Panc1 (cell line): ENCODE data around the gene EML1.

ENCODE experiments used
- POLR2AphosphoS5 ChIP-seq: IDR thresholded peaks from 2 replicates; pipeline ENCODE4 v1.6.1; 2012; ENCODE audit warnings: mild to moderate bottlenecking, low read depth, low read length, moderate library complexity
- SIN3A ChIP-seq: IDR thresholded peaks from 2 replicates; pipeline ENCODE4 v1.6.1; 2012; ENCODE audit warnings: low read depth, mild to moderate bottlenecking, low read length, moderate library complexity, borderline replicate concordance; ENCODE audit not compliant: insufficient read depth
- TF ChIP-seq, protein P1 (sequence below): fragments of 450-650 bp; IDR thresholded peaks from 2 replicates; pipeline ENCODE4 v1.5.1; 2017; ENCODE audit warnings: mild to moderate bottlenecking
- TF ChIP-seq, protein P2 (sequence below), 2 experiments: IDR thresholded peaks; 2 replicates each; pipeline ENCODE4 v1.6.1; 2011 to 2012; ENCODE audit warnings: low read depth in 2 of 2, control low read depth in 1 of 2, low read length in 1 of 2, mild to moderate bottlenecking in 1 of 2, moderate library complexity in 1 of 2; ENCODE audit not compliant: insufficient read depth in 1 of 2

DNA sequence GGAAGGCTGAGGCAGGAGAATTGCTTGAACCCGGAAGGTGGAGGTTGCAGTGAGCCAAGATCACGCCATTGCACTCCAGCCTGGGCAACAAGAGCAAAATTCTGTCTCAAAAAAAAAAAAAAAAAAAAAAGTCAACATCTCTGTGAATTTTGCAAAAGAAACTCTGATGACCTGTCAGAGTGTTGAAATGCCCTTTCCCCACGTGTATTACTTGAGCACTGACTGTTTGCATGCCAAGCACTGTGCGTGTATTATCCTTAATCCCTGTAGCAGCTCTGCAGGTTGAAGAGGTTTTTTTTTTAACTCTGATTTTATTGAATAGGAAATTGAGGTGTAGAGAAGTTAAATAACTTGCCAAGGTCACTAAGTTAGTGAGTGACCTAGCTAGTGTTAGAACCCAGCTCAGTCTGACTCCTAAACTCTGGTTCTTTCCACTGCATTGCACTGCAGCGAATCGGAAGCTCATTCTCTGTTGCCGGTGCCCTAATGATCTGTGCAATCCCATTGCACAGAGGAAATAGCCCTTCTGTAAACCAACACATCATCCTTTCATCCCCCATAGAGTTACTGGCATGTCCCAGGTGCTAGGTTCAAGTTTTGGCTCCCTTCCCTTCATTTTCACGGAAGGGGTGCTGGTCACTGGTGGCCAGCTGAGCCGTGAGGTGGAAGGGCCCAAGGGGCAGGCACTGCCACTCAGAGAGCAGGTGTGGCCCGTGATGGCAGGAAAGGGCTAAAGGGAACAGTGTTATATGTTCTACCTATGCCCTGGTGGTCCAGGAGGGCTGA lies 122.3 kb downstream of the EML1 start:
- TF ChIP-seq, protein P1, sequence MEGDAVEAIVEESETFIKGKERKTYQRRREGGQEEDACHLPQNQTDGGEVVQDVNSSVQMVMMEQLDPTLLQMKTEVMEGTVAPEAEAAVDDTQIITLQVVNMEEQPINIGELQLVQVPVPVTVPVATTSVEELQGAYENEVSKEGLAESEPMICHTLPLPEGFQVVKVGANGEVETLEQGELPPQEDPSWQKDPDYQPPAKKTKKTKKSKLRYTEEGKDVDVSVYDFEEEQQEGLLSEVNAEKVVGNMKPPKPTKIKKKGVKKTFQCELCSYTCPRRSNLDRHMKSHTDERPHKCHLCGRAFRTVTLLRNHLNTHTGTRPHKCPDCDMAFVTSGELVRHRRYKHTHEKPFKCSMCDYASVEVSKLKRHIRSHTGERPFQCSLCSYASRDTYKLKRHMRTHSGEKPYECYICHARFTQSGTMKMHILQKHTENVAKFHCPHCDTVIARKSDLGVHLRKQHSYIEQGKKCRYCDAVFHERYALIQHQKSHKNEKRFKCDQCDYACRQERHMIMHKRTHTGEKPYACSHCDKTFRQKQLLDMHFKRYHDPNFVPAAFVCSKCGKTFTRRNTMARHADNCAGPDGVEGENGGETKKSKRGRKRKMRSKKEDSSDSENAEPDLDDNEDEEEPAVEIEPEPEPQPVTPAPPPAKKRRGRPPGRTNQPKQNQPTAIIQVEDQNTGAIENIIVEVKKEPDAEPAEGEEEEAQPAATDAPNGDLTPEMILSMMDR = no peak
- TF ChIP-seq POLR2AphosphoS5 (no peak), SIN3A (no peak)
- TF ChIP-seq, protein P2, sequence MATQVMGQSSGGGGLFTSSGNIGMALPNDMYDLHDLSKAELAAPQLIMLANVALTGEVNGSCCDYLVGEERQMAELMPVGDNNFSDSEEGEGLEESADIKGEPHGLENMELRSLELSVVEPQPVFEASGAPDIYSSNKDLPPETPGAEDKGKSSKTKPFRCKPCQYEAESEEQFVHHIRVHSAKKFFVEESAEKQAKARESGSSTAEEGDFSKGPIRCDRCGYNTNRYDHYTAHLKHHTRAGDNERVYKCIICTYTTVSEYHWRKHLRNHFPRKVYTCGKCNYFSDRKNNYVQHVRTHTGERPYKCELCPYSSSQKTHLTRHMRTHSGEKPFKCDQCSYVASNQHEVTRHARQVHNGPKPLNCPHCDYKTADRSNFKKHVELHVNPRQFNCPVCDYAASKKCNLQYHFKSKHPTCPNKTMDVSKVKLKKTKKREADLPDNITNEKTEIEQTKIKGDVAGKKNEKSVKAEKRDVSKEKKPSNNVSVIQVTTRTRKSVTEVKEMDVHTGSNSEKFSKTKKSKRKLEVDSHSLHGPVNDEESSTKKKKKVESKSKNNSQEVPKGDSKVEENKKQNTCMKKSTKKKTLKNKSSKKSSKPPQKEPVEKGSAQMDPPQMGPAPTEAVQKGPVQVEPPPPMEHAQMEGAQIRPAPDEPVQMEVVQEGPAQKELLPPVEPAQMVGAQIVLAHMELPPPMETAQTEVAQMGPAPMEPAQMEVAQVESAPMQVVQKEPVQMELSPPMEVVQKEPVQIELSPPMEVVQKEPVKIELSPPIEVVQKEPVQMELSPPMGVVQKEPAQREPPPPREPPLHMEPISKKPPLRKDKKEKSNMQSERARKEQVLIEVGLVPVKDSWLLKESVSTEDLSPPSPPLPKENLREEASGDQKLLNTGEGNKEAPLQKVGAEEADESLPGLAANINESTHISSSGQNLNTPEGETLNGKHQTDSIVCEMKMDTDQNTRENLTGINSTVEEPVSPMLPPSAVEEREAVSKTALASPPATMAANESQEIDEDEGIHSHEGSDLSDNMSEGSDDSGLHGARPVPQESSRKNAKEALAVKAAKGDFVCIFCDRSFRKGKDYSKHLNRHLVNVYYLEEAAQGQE (IDR thresholded peaks at IDR 0.05; ENCODE audit: insufficient read depth in 1 of 2, low read depth in 2 of 2, low read length in 1 of 2) = no peak
